Renal cortical epithelial cell (primary cell): Measurements from ENCODE around the gene IL20RA. TPM values are rescaled to one million over a fixed set of nuclear protein-coding genes. Genes with fewer than 3 reads are reported as not detected.
A peak's percentile ranks its signal among the peaks of the same experiment; 100 is the strongest.
"Not testable (repeated sequence)": the region's sequence is repeated elsewhere in the genome, so short reads cannot be mapped to it uniquely, and the experiment has no call there.

Experiments
- DNase-seq: peaks from one replicate; pipeline ENCODE4 v3.0.0-alpha.2; 2011; ENCODE audit warnings: low read depth
- total RNA-seq: library from RNA; depleted of rRNA; stranded (reverse); fragments of >200 nt; gene quantifications from 2 replicates; pipeline ENCODE4 v1.2.3, GENCODE V29; 2014

Gene IL20RA
- total RNA-seq, 1 donor from 2014 or later: not detected

DNA sequence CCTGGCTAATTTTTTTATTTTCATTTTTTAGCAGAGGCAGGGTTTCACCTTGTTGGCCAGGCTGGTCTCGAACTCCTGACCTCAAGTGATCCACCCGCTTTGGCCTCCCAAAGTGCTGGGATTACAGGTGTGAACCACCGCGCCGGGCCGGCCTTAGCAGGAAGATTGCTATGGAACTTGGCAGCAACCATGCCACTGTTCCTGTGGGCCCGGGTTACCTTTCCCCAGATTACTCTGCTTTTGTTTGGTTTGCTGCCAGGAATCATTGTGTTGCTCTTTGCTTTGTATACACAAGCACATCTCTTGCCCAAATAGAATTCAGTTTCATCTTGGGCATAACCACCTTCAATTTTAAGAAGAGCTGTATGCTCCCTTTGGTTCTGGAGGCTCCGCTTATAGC, 71.0 kb downstream of the IL20RA start:
- not testable (repeated sequence) for DNase-seq

GRCh38 chr6:136971609-136972008, 73.2 kb downstream of the IL20RA start:
- no peak for DNase-seq

- DNase-seq: no peak
These were observed 74.8 kb downstream of the IL20RA start for GRCh38 chr6:136969930-136970329.

DNA sequence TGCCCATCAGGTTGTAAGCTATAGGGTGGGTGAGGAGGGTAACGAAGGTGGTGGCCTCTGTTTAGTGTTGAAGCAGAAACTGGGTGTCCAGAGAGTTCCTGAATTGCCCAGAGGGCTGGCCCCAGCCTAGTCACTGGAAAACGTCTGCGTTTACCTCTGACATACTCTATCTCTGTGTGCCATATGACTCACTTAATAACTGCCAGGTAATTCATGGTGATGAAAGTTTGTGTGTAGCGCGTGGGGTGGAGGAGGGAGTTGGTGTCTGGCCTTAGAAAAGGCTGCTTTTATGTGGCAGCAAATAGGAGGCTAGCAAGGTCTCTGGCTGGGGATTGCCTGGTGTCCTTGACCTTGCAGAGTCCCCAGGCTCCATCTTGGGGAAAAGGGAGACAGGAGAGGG, 75.3 kb downstream of the IL20RA start:
- DNase-seq: no peak

GRCh38 chr6:136968837-136969236, 75.9 kb downstream of the IL20RA start:
- no peak for DNase-seq

- peak; percentile 68 for DNase-seq
These were observed 76.7 kb downstream of the IL20RA start for GRCh38 chr6:136967876-136968752.

- no peak for DNase-seq
These were observed 80.4 kb downstream of the IL20RA start for GRCh38 chr6:136964398-136964797.

DNA sequence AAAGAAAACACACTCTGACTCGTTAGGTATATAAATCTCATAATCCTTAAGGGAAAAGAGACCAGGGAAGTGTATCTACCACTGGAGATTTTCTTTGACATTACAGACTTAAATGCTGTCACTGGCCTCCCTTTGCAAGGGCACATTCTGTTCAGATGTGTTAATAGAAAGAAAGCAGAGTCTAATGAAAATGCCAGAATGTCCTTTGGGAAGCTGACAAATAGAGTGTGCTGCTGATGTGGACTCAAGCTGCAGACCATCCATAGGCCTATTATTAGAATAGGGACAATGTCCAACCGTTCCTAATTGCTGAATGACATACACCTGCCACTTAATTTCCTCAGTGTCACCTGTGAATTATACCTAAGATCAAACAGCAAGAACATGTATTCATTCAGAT, 81.5 kb downstream of the IL20RA start:
- DNase-seq: no peak

GRCh38 chr6:136962661-136963060, 82.1 kb downstream of the IL20RA start:
- DNase-seq: no peak

- no peak for DNase-seq
These were observed 82.9 kb downstream of the IL20RA start for GRCh38 chr6:136961848-136962247.

DNA sequence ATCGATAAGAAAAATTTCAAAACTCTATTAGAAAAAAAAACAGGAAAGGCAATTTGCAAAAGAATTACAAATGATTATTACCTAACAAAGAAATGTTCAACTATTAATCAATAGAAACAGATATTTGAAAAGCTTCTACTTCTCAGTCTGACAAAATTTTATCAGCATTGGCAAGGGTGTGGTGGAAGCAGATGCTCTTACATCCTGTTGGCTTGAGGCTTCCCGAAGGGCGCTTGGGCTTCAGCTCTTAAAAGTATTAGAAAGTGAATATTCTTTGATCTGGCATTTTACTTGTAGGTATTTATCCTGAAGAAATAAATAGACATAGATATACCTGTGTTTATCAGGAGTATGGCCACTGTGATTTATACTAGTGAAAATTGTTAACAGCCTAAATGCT, 84.0 kb downstream of the IL20RA start:
- DNase-seq: no peak

DNA sequence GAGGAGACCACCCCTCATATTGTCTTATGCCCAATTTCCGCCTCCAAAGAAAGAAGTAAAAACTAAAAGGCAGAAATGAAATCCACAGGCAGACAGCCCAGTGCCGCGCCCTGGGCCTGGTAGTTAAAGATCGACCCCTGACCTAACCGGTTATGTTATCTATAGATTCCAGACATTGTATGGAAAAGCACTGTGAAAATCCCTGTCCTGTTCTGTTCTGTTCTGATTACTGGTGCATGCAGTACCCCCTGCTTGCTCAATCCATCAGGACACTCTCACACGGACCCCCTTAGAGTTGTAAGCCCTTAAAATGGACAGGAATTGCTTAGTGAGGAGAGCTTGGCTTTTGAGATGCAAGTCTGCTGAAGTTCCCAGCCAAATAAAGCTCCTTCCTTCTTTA, 84.8 kb downstream of the IL20RA start:
- not testable (repeated sequence) for DNase-seq

DNA sequence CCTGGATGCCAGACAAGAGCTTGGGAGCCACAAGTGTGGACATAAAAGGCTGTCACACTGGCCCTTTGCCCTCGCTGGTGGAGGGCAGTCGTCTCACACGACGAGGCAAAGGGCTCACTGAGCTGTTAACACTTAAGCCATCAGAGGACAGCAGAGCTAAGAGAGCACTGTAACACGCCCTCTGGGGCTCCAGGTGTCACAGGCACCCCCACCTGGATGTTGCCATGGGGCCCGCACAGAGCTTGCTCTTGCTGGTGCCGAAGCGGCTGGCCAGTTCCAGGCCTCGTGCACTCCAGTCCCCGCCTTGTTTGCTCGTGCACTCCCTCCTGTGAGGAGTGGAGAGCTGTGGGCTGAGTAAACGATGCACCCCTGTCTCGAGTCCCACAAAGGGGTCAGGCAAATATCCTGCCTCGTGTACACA, 85.3 kb downstream of the IL20RA start:
- DNase-seq: no peak

- no peak for DNase-seq
These were observed 86.6 kb downstream of the IL20RA start for GRCh38 chr6:136958168-136958567.

GRCh38 chr6:136956590-136957544, 87.9 kb downstream of the IL20RA start:
- no peak for DNase-seq

GRCh38 chr6:136955123-136955522, 89.6 kb downstream of the IL20RA start:
- DNase-seq: no peak

- DNase-seq: no peak
These were observed 92.0 kb downstream of the IL20RA start for GRCh38 chr6:136952714-136953260.

DNA sequence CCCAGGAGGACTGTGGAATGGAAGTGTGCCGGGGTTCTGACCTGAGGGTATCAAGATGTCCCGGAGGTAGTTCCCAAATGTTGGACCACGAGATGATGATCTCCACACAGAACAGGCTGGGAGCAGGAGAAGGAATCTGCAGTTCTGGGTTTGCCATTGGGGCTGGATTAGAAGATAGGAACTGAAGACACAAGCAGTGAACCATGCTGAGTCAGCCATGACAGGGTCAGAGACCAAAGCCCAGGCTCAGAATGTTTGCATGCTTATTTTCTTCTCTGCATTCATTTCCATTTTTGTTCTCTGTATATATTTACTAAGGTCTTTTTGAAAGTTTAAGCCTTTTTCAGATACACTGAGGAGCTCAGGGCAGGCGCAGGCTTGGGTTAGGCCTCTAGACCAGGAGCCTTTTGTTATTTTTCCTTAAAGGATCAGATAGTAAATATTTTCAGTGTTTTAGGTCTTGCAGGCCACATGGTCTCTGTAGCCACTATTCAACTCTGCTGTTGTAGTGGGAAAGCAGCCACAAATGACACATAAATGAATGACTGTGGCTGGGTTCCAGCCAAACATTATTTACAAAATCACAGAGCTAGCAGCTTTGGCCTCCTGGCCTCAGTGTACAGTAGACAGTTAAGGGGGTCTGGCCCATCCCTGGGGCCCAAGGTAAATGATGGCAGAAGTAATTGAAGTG, 94.2 kb downstream of the IL20RA start:
- no peak for DNase-seq
